GM23338 (cell line): ENCODE results near the gene ART4. TPM values are rescaled to one million over a fixed set of nuclear protein-coding genes. Genes with fewer than 3 reads are reported as not detected.

ENCODE experiments used
- ATAC-seq: fragments of 200-7000 bp; cut with Tn5 transposase; 3 replicates; pipeline ENCODE4 v1.9.1; 2020
- DNase-seq: peaks from one replicate; pipeline ENCODE4 v3.0.0-alpha.2; 2015; ENCODE audit warnings: low spot score
- H2AFZ ChIP-seq: fragments of 200-600 bp; sonication (generic); 2 replicates; pipeline ENCODE4 v1.8.0; 2016; ENCODE audit warnings: antibody characterized with exemption, mild to moderate bottlenecking, moderate library complexity
- H3F3A ChIP-seq: fragments of 200-600 bp; sonication (generic); replicated peaks from 2 replicates; pipeline ENCODE4 v1.8.0; 2017; ENCODE audit warnings: antibody characterized with exemption, mixed run types, low read depth
- H3K27ac ChIP-seq: fragments of 200-600 bp; sonication (generic); 2 replicates; pipeline ENCODE4 v1.6.1; 2016; ENCODE audit warnings: low read depth
- H3K27me3 ChIP-seq: fragments of 200-600 bp; sonication (generic); 2 replicates; pipeline ENCODE4 v1.8.0; 2016; ENCODE audit warnings: mild to moderate bottlenecking, mixed run types, moderate library complexity; ENCODE audit not compliant: insufficient read depth
- H3K36me3 ChIP-seq: fragments of 200-600 bp; sonication (generic); 2 replicates; pipeline ENCODE4 v1.8.0; 2016; ENCODE audit warnings: mild to moderate bottlenecking; ENCODE audit not compliant: insufficient read depth
- H3K4me1 ChIP-seq: fragments of 200-600 bp; sonication (generic); 2 replicates; pipeline ENCODE4 v1.8.0; 2016; ENCODE audit warnings: mild to moderate bottlenecking, moderate library complexity; ENCODE audit not compliant: insufficient read depth
- H3K4me2 ChIP-seq: fragments of 200-600 bp; sonication (generic); 2 replicates; pipeline ENCODE4 v1.7.1; 2017; ENCODE audit warnings: mixed run types
- H3K4me3 ChIP-seq: fragments of 200-600 bp; sonication (generic); 2 replicates; pipeline ENCODE4 v1.6.1; 2016; ENCODE audit warnings: mixed run types
- H3K79me2 ChIP-seq: fragments of 200-600 bp; sonication (generic); replicated peaks from 2 replicates; pipeline ENCODE4 v1.8.0; 2017; ENCODE audit warnings: mild to moderate bottlenecking; ENCODE audit not compliant: insufficient read depth
- H3K9me2 ChIP-seq: fragments of 200-600 bp; sonication (generic); 2 replicates; pipeline ENCODE4 v1.8.0; 2017; ENCODE audit not compliant: insufficient read depth
- H4K20me1 ChIP-seq: fragments of 200-600 bp; sonication (generic); replicated peaks from 2 replicates; pipeline ENCODE4 v1.8.0; 2017; ENCODE audit warnings: mild to moderate bottlenecking; ENCODE audit not compliant: insufficient read depth
- H3K27ac Mint-ChIP-seq: 2 replicates; pipeline ENCODE4 v1.8.0; 2020; ENCODE audit warnings: inconsistent platforms, mild to moderate bottlenecking, moderate library complexity, mixed read lengths
- H3K27me3 Mint-ChIP-seq: 3 replicates; pipeline ENCODE4 v1.8.0; 2022; ENCODE audit warnings: low read depth, mild to moderate bottlenecking, moderate library complexity, mixed read lengths, inconsistent platforms; ENCODE audit not compliant: insufficient read depth, poor library complexity
- H3K36me3 Mint-ChIP-seq: 3 replicates; pipeline ENCODE4 v1.8.0; 2021; ENCODE audit warnings: low read depth, mild to moderate bottlenecking, inconsistent platforms, moderate library complexity, mixed read lengths
- H3K4me1 Mint-ChIP-seq: 3 replicates; pipeline ENCODE4 v1.8.0; 2020; ENCODE audit warnings: mild to moderate bottlenecking, inconsistent platforms, mixed read lengths
- H3K4me3 Mint-ChIP-seq: 3 replicates; pipeline ENCODE4 v1.8.0; 2021; ENCODE audit warnings: moderate library complexity, mild to moderate bottlenecking, inconsistent platforms, mixed read lengths
- H3K9me3 Mint-ChIP-seq: 3 replicates; pipeline ENCODE4 v1.8.0; 2020; ENCODE audit warnings: moderate library complexity, mild to moderate bottlenecking, inconsistent platforms, mixed read lengths
- CREB1 ChIP-seq: fragments of 250-450 bp; sonication (Bioruptor Pico); IDR thresholded peaks from 2 replicates; pipeline ENCODE4 v1.5.0; 2020; ENCODE audit warnings: low read depth, mild to moderate bottlenecking, moderate library complexity
- CTCF ChIP-seq, 2 experiments: fragments of 200-600 bp in 1 of 2; sonication (generic) in 1 of 2; conservative IDR thresholded peaks; 2 replicates each; pipeline versions ENCODE4 v1.5.1 to v1.6.1; 2016 to 2017; ENCODE audit warnings: antibody characterized with exemption in 2 of 2, low read depth in 2 of 2, mild to moderate bottlenecking in 2 of 2, moderate library complexity in 1 of 2
- ETS1 ChIP-seq: IDR thresholded peaks from 2 replicates; pipeline ENCODE4 v1.6.1; 2016; ENCODE audit warnings: antibody characterized with exemption
- EZH2 ChIP-seq: fragments of 200-600 bp; sonication (generic); IDR thresholded peaks from one replicate; pipeline ENCODE4 v1.8.0; 2017; ENCODE audit warnings: antibody characterized with exemption, mild to moderate bottlenecking, low read depth; ENCODE audit not compliant: unreplicated experiment
- EZH2phosphoT487 ChIP-seq: fragments of 200-600 bp; sonication (generic); IDR thresholded peaks from one replicate; pipeline ENCODE4 v1.8.1; 2018; ENCODE audit warnings: antibody characterized with exemption; ENCODE audit not compliant: unreplicated experiment
- JUNB ChIP-seq: IDR thresholded peaks from one replicate; pipeline ENCODE4 v1.6.1; 2016; ENCODE audit warnings: antibody characterized with exemption; ENCODE audit not compliant: unreplicated experiment
- NANOG ChIP-seq: IDR thresholded peaks from 2 replicates; pipeline ENCODE4 v1.6.1; 2016; ENCODE audit warnings: antibody characterized with exemption, borderline replicate concordance
- POLR2AphosphoS5 ChIP-seq: IDR thresholded peaks from 2 replicates; pipeline ENCODE4 v1.6.1; 2016; ENCODE audit warnings: antibody characterized with exemption, low read depth
- REST ChIP-seq: IDR thresholded peaks from one replicate; pipeline ENCODE4 v1.6.1; 2018; ENCODE audit warnings: antibody characterized with exemption; ENCODE audit not compliant: unreplicated experiment
- STAT1 ChIP-seq: IDR thresholded peaks from one replicate; pipeline ENCODE4 v1.6.1; 2016; ENCODE audit warnings: antibody characterized with exemption; ENCODE audit not compliant: unreplicated experiment
- ZNF114 ChIP-seq: fragments of 250-450 bp; sonication (Bioruptor Pico); IDR thresholded peaks from 2 replicates; pipeline ENCODE4 v1.5.0; 2020; ENCODE audit warnings: mild to moderate bottlenecking, moderate library complexity
- ZNF331 ChIP-seq: fragments of 250-450 bp; sonication (Bioruptor Pico); IDR thresholded peaks from 2 replicates; pipeline ENCODE4 v1.5.0; 2020; ENCODE audit warnings: low read depth, mild to moderate bottlenecking, moderate library complexity
- ZNF462 ChIP-seq: fragments of 250-450 bp; sonication (Bioruptor Pico); IDR thresholded peaks from 2 replicates; pipeline ENCODE4 v1.5.0; 2020; ENCODE audit warnings: mild to moderate bottlenecking, moderate library complexity
- polyA plus RNA-seq: library from polyadenylated mRNA; unstranded; fragments of >200 nt; fragmentation: Nextera tagmentation; extraction: Ambion mirVana; gene quantifications from 2 replicates; pipeline ENCODE4 v1.2.1, GENCODE V29; 2016
- total RNA-seq: library from RNA; depleted of rRNA; stranded (reverse); fragments of >200 nt; shearing (Covaris generic); gene quantifications from 2 replicates; pipeline ENCODE4 v1.2.3, GENCODE V29; 2014

The ART4 gene
- total and polyA plus RNA-seq, 2 experiments from 2014 or later = 0.08 TPM; not detected in 1

GRCh38 chr12:14785568-14785967 lies 57.8 kb downstream of the ART4 start:
- no peaks in the 10 kb centered on the region for H3F3A ChIP-seq
- H3K4me3 ChIP-seq = no peak overlapping the region
- peaks cover 42% of the 10 kb centered on the region for H3K36me3 Mint-ChIP-seq
- DNase-seq (no peak), ATAC-seq (no peak)
- no peak overlapping the region for H3K27ac Mint-ChIP-seq
- no peaks in the 10 kb centered on the region for H3K27me3 Mint-ChIP-seq
- H3K4me3 Mint-ChIP-seq = no peak overlapping the region
- peaks cover 41% of the 10 kb centered on the region for H3K36me3 ChIP-seq
- no peaks in the 10 kb centered on the region for H3K4me1 ChIP-seq
- no peaks in the 10 kb centered on the region for H3K27me3 ChIP-seq
- no peak overlapping the region for H2AFZ ChIP-seq
- no peak overlapping the region for H3K27ac ChIP-seq
- no peak overlapping the region for H3K4me2 ChIP-seq
- no peaks in the 10 kb centered on the region for H3K9me2 ChIP-seq
- H4K20me1 ChIP-seq = peaks cover 9% of the 10 kb centered on the region; the same call in 1 of the 2 replicates
- TF ChIP-seq EZH2 (no peak), EZH2phosphoT487 (no peak), NANOG (no peak), POLR2AphosphoS5 (no peak), ZNF114 (CRISPR knock-in tag) (no peak), REST (no peak), ETS1 (no peak), ZNF331 (CRISPR knock-in tag) (no peak), ZNF462 (CRISPR knock-in tag) (no peak), CREB1 (CRISPR knock-in tag) (no peak), JUNB (no peak), CTCF (conservative IDR thresholded peaks at IDR 0.05; ENCODE audit: low read depth in 2 of 2) (no peak), STAT1 (no peak)
- no peaks in the 10 kb centered on the region for H3K9me3 Mint-ChIP-seq
- H3K4me1 Mint-ChIP-seq = no peaks in the 10 kb centered on the region; the same call in 2 of the 3 replicates
- H3K79me2 ChIP-seq = no peaks in the 10 kb centered on the region
